IPS-15b (cell line): ENCODE data around the gene TCL1A.
A peak's percentile ranks its signal among the peaks of the same experiment; 100 is the strongest.
"Not testable (repeated sequence)": the region's sequence is repeated elsewhere in the genome, so short reads cannot be mapped to it uniquely, and the experiment has no call there.

ENCODE experiments used
- H3K27me3 ChIP-seq: one replicate; pipeline ENCODE4 v1.6.1; 2013; ENCODE audit warnings: low read length; ENCODE audit not compliant: control insufficient read depth, insufficient read depth
- H3K36me3 ChIP-seq: one replicate; pipeline ENCODE4 v1.6.1; 2013; ENCODE audit warnings: low read length; ENCODE audit not compliant: control insufficient read depth, insufficient read depth
- H3K4me1 ChIP-seq: one replicate; pipeline ENCODE4 v1.6.1; 2013; ENCODE audit warnings: mild to moderate bottlenecking, low read length; ENCODE audit not compliant: control insufficient read depth, insufficient read depth
- H3K4me3 ChIP-seq: one replicate; pipeline ENCODE4 v1.5.1; 2013; ENCODE audit warnings: low read depth, low read length
- H3K9ac ChIP-seq: one replicate; pipeline ENCODE4 v1.6.1; 2013; ENCODE audit warnings: low read depth, mild to moderate bottlenecking, low read length
- H3K9me3 ChIP-seq: one replicate; pipeline ENCODE4 v1.6.1; 2013; ENCODE audit warnings: mild to moderate bottlenecking, low read length; ENCODE audit not compliant: control insufficient read depth, insufficient read depth

The TCL1A gene, protein sequence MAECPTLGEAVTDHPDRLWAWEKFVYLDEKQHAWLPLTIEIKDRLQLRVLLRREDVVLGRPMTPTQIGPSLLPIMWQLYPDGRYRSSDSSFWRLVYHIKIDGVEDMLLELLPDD

DNA sequence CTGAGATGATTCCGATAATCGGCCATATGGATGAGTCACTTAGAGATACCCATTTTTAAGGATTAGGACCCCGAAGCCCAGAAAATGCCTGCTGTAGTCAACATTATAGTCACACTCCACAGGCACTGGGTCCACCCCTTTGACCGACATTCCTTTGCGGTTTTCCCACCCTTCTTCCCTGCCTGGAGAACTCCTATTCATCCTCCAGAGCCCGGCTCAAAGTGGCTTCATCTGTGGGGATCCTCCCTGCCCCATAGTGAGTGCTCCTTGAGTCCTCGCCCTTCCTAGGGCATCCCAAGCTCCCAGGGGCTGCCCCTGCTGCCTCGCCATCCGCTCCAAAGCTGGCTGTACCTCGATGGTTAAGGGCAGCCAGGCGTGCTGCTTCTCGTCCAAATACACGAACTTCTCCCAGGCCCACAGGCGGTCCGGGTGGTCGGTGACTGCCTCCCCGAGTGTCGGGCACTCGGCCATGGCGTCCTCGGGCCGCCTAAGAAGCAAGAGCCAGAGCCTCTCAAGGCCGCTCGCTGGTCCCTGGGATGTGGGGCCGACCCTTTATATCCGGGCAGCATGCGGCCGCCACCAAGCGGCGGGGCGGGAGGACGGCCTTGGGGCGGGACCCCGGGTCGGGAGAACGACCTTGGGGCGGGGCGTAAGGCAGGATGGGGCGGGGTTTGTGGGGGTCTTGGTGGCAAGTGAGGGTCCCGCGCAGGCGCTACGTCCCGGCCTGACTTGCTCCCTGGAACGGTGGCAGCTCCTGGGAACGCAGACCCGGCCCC is at the start of gene TCL1A:
Gene TCL1A, minus strand, starts transcription at position 530 of the 776 bp plus-strand sequence. Its CDS starts 59 bp downstream, at position 471.
- Histone ChIP-seq H3K4me1 (no peaks in the 10 kb centered on the region), H3K9ac (no peak within 1 kb of the TSS), H3K27me3 (peaks cover 45% of the 10 kb centered on the region), H3K9me3 (no peaks in the 10 kb centered on the region), H3K4me3 (peak within 1 kb of the TSS; percentile 5), H3K36me3 (no peaks in the 10 kb centered on the region)

- not testable (repeated sequence) for H3K9me3 ChIP-seq, H3K27me3 ChIP-seq, H3K36me3 ChIP-seq, H3K4me3 ChIP-seq, H3K4me1 ChIP-seq, H3K9ac ChIP-seq
These were observed 49.1 kb upstream of the TCL1A start for GRCh38 chr14:95763032-95763431.

- Histone ChIP-seq H3K4me3 (no peak overlapping the region), H3K27me3 (peaks cover 5% of the 10 kb centered on the region), H3K4me1 (no peaks in the 10 kb centered on the region), H3K9me3 (no peaks in the 10 kb centered on the region), H3K9ac (no peak overlapping the region), H3K36me3 (no peaks in the 10 kb centered on the region)
These were observed 47.5 kb upstream of the TCL1A start for GRCh38 chr14:95761436-95761835.

GRCh38 chr14:95760596-95760995 is 46.7 kb upstream of the TCL1A start:
- H3K4me1 ChIP-seq = no peaks in the 10 kb centered on the region
- no peak overlapping the region for H3K9ac ChIP-seq
- peaks cover 3% of the 10 kb centered on the region for H3K27me3 ChIP-seq
- H3K36me3 ChIP-seq = no peaks in the 10 kb centered on the region
- H3K4me3 ChIP-seq = no peak overlapping the region
- no peaks in the 10 kb centered on the region for H3K9me3 ChIP-seq

DNA sequence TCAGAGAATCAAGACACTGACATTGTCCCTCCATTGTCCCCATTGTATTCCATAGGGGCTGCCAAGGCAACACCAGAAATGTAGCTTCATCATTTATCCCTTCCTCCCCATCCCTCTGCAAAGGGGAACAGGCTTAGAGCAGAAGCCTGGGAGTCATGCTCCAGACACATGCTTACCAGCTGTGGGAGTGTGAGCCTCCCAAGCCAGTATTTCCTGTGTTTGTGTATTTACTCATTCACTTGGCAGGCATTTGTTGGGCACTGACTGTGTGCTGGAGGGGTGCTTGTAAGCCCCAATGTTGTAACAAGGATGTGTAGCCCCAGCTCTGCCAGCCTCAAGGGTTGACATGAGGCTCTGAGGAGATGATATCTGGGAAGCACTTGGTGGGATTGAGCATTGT is 46.0 kb upstream of the TCL1A start:
- Histone ChIP-seq H3K9ac (no peak overlapping the region), H3K9me3 (no peaks in the 10 kb centered on the region), H3K4me1 (no peaks in the 10 kb centered on the region), H3K27me3 (peaks cover 3% of the 10 kb centered on the region), H3K36me3 (no peaks in the 10 kb centered on the region), H3K4me3 (no peak overlapping the region)

- no peak overlapping the region for H3K9ac ChIP-seq
- H3K4me3 ChIP-seq = no peak overlapping the region
- peaks cover 3% of the 10 kb centered on the region for H3K27me3 ChIP-seq
- no peaks in the 10 kb centered on the region for H3K4me1 ChIP-seq
- no peaks in the 10 kb centered on the region for H3K36me3 ChIP-seq
- H3K9me3 ChIP-seq = no peaks in the 10 kb centered on the region
These were observed 44.4 kb upstream of the TCL1A start for GRCh38 chr14:95758331-95758730.

DNA sequence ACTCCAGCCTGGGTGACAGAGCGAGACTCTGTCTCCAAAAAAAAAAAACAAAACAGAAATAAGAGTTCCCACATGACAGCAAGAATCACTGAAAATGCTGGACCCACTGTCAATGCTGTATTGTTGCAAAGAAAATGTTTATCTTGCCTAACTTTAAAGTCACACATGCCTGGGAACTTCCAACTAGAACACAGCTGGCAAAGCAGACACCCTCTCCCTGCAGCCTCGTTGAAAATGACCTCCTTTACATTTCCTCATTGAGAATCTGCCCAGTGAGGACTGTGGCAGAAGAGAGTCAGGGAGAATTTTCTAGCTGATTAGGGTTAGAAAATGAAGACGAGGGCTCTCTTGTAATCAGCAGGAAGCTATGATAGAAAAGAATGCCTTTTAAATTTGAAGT is 42.8 kb upstream of the TCL1A start:
- no peaks in the 10 kb centered on the region for H3K36me3 ChIP-seq

GRCh38 chr14:95756127-95756526 is 42.2 kb upstream of the TCL1A start:
- peaks cover 3% of the 10 kb centered on the region for H3K27me3 ChIP-seq
- H3K9ac ChIP-seq = no peak overlapping the region
- no peaks in the 10 kb centered on the region for H3K9me3 ChIP-seq
- H3K36me3 ChIP-seq = no peaks in the 10 kb centered on the region
- no peaks in the 10 kb centered on the region for H3K4me1 ChIP-seq
- no peak overlapping the region for H3K4me3 ChIP-seq

More for the DNA sequence above, 42.8 kb upstream of the TCL1A start:
- Histone ChIP-seq H3K4me3 (no peak overlapping the region), H3K27me3 (peaks cover 3% of the 10 kb centered on the region), H3K4me1 (no peaks in the 10 kb centered on the region), H3K9ac (no peak overlapping the region), H3K9me3 (no peaks in the 10 kb centered on the region)

DNA sequence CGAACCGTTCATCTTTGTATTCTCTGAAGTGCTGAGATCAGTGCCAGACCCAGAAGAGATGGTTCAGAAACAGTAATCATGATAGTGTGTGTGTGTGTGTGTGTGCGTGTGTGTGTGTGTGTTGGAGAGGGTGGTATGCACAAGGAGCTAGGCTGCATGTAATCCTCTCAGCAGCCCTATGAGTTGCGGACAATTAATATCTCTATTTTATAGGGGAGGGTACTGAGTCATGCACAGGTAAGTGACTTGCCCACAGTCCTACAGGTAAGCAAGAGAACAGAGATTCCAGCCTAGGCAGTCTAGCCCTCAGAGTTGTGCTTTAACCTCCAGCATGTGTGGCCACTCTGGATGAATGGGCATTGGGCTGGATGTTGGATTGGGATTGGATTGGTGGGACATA is 27.9 kb upstream of the TCL1A start:
- H3K4me3 ChIP-seq = no peak overlapping the region

DNA sequence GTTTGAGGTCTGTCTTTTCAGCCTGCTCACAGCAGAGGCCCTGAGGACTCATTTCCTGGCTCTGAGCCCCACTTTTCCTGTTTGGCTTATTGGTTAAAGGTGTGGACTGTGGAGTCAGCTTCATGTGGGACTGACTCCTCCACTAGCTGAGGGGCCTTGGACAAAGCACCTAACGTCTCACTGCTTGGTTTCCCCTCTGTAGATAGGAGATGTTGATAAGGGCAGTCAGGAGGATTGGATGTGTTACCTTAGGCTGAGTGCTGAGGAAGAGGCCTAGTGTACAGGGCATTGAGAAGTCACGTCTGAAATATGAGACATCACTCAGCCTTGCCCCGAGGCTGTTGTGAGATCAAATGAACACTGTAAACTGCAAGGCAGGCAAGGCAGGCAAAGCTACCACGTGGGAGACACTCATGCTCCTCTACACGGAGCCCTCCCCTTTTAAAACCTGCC is 27.1 kb upstream of the TCL1A start:
- Histone ChIP-seq H3K27me3 (peaks cover 4% of the 10 kb centered on the region), H3K9ac (no peak overlapping the region), H3K36me3 (no peaks in the 10 kb centered on the region), H3K9me3 (no peaks in the 10 kb centered on the region), H3K4me3 (no peak overlapping the region), H3K4me1 (no peaks in the 10 kb centered on the region)

More for the DNA sequence above, 27.9 kb upstream of the TCL1A start:
- Histone ChIP-seq H3K27me3 (peaks cover 4% of the 10 kb centered on the region), H3K9ac (no peak overlapping the region), H3K9me3 (no peaks in the 10 kb centered on the region), H3K4me1 (no peaks in the 10 kb centered on the region), H3K36me3 (no peaks in the 10 kb centered on the region)

DNA sequence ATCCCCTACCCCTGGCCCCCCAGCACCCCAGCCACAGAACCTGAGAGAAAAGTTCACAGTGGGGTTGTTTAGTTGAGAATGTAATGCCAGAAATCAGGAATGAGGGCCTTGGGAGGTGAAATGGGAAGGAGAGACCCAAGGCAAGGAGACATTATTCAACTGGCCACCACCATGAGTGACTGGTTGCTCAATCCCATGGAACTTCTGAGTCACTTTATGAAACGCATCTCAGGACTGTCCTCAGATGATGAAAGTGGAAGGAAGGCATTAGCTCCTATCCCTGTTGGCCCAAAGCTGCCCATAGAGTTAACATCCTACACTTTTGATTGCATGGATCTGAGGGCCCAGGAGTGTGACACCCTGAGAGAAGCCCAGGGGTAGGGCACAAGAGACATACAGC is 25.4 kb upstream of the TCL1A start:
- Histone ChIP-seq H3K4me1 (no peaks in the 10 kb centered on the region), H3K9me3 (no peaks in the 10 kb centered on the region), H3K36me3 (no peaks in the 10 kb centered on the region), H3K9ac (no peak overlapping the region), H3K27me3 (peaks cover 4% of the 10 kb centered on the region), H3K4me3 (no peak overlapping the region)

- no peaks in the 10 kb centered on the region for H3K9me3 ChIP-seq
- no peaks in the 10 kb centered on the region for H3K27me3 ChIP-seq
- H3K4me1 ChIP-seq = no peaks in the 10 kb centered on the region
- no peaks in the 10 kb centered on the region for H3K36me3 ChIP-seq
- no peak overlapping the region for H3K4me3 ChIP-seq
- H3K9ac ChIP-seq = no peak overlapping the region
These were observed 19.3 kb upstream of the TCL1A start for GRCh38 chr14:95733212-95733611.
